ENCODE data around the gene ANKS1B.
"Not testable (repeated sequence)": the region's sequence is repeated elsewhere in the genome, so short reads cannot be mapped to it uniquely, and the experiment has no call there.

Gene ANKS1B

DNA sequence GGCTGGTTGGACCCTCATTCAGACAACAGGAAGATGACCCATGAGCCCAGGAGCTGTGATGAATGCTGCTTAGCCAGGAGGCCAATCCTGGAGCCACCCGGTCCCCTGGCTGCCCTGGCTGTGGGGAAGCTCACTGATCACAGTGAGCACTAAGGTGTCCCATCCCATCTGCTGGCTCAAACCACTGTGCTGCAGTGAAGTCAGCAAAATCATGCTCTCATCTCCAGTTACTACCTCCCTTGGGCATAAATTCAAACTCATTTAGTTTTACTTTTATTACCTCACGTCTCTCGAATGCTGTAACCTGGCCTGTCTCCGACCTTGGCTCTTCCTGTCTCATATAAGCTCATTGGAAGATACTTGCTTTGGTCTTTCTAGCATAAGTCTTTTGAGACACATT is 1227.3 kb downstream of the ANKS1B start:
- DNase-seq (ENCODE audit: low spot score): no peak

DNA sequence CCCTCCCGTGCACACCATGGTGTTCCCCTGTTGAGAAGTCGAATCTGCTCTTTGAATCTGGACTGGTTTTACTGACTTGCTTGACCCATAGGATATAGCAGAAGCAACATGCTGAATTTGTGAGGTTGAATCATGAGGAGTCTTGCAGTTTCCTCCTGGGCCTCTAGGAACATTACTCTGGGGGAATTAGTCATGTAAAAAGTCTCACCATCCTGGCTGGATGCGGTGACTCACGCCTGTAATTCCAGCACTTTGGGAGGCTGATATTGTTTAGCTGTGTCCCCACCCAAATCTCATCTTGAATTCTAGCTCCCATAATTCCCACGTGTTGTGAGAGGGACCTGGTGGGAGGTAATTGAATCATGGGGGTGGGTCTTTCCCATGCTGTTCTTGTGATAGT is 1228.9 kb downstream of the ANKS1B start:
- DNase-seq (ENCODE audit: low spot score): not testable (repeated sequence)

DNA sequence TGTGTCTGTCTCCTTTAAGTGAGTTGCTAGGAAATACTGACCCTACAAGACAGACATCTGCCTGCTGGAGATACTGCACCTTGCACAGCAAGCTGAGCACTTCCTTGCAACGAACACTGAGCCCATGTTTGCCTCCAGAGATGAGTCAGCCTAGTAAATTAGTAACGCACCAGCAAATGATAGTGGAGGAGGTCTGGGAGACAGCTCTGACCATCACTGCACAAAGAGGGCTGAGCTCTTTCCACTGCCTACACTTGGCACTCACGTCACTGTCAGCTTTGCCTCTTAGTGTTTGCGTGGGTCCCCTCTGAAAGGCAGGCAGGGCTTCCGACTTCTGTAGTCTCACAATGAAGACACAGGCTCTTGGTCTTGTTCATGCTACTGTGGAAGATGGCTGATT is 1230.6 kb downstream of the ANKS1B start:
- no peak for DNase-seq (ENCODE audit: low spot score)

DNA sequence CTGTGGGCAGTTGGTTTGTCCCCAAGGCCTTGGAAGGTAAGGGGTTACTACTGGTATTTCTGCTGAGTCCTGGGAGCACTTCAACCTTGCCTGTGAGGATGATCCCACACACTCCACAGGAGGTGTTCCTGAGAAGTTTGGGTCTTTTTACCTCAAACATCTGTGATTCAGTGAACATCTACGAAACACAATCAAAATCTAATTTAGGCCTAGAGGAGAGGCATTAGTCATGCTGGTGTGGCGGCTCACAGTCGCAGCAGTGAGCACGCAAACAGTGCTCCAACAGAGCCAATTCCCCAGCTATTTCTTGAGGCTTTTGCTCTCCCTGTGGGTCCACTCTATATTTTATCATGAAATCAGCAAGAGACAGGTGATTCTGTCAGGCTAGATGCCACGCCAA is 1232.0 kb downstream of the ANKS1B start:
- no peak for DNase-seq (ENCODE audit: low spot score)

DNA sequence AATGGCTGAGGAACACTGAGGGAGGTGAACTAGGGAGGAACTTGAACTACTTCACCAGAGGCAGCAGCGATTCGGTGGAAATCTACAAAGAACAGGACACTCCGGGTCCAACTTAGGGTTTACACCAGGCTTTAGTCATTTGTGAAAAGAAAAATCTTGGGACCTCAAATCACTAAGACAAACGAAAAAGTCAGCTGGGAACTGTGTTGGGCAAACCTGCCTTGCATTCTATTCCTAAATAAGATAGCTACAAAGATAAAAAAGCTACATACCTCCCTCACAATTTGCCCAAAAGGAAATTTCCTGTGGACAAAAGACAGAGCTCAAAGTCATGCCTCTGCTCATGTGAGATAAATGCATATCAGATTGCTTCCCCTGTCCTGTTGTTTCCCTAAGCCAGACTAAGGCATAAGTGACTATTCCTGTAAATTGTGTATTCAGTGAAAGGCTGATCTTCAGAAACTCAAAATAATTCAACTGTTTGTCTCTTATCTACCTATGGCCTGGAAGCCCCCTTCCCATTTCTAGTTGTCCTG is 1233.1 kb downstream of the ANKS1B start:
- no peak for DNase-seq (ENCODE audit: low spot score)

DNA sequence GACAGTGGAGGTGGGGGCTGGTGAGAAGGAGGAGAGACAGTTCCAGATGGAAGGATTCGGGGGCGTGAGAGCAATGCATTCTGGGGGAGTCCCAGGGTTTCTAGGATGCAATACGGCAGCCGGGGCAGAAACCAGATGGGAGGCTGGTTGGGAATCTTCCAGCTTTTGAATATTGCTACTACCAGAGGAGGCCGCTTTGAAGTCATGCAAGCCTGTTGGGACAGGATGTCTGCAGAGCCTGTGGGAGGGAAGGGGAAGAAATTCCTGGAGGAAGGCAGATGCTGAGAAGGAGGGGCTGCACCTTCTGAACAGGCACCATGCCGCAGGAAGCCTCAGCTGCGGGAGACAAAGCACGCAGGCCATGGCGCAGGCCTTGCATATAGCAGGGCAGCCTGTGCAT is 1234.2 kb downstream of the ANKS1B start:
- no peak for DNase-seq (ENCODE audit: low spot score)

DNA sequence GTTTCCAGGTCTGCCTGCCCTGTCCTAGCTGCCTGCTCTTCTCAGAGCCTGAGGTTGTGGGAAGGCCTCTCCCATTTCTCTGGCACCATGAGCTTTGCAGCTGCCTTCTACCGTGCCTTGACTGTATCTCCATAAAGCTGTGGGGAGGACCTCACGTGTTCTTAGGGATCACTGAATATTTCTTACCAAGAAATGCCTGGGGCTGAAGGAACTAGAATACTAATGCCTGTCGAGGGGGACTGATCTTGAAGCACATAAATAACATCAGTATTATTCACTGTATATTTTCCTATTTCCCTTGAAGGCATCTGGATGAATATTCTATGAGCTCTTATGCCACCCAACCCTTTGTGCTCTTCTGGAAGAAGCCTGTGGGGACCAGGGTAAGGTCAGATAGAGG is 1236.3 kb downstream of the ANKS1B start:
- DNase-seq (ENCODE audit: low spot score): no peak

DNA sequence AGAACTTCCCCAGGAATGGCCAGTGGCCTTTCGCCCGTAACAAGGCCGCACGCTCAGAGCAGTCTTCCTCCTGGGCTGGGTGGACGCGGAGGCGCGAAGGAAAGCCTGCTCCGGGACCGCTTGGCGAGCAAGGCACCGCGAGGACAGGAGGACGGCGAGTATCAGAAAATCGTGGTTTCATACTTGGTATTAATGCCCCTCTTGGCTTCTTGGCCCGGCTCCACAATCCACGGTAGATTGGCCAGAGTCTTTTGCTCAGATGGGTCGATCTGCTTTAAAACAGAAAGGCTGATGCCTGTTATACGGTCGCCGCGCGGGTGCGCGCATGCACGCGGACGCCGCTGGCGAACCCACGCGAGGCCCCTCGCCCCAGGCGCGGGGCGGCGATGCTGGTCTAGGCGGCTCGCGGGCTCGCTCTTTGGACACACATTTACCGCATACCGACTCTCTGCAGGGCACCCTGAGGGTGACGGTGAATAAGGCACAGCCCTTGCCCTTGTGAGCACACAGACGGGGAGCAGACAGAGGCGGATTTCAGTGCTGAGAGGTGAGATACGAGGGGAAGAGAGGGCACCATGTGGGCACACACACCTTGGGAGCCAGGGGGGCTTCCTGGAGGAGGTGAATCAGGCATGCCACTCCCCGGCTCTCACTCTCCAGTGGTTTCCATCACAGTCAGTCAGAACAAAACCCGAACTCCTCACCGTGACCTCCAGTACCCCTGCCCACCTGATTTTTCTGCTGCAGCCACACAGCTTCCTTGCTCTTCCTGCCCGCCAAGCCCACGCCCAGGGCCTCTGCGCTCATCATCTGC is 1239.0 kb downstream of the ANKS1B start:
- no peak for DNase-seq (ENCODE audit: low spot score)

DNA sequence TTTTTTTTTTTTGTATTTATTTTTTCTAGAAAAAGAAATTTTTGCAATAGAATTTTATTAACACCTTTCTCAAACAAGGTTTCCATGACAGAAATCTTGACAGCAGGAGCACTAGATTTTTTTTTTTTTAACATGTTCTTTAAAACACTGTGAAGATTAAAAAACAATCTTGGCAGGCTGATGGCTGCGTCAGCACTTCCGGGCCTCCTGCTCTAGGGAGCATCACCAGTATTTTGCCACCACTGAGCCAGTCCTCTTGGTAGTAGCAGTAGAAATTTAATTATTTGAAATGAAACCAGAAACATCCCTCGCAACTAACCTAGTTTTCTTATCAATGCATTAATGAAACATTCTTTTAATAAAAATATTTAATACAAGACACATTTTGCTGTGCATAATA is 1240.1 kb downstream of the ANKS1B start:
- no peak for DNase-seq (ENCODE audit: low spot score)

DNA sequence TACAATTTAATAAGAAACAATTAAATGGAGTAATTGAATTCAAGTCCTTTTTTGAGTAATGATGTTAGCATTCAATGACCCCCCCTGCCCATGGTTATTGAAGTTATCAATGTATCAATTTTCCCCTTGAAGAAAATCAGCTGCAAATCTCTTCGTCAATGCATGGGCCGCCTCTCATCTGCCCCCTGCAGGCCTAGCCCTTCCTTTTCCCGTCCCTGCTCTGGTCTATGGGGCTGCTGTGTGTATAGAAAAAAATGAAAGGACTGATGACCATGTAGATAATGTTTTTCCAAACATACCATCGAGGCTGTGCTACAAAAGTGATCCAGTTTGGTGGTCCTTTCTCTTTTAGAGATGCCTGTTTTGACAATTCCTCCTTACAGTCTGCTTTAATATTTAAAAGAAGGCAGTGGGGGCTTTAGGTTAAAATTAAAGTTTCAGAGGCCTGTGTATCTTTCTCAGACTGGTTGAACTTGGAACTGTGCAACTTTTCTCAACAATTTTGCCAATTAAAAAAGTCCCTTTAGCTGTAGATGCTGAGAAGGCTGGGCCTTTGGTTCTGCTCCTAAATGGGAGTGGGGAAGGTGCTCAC is 1241.3 kb downstream of the ANKS1B start:
- DNase-seq (ENCODE audit: low spot score): peak; percentile 24

DNA sequence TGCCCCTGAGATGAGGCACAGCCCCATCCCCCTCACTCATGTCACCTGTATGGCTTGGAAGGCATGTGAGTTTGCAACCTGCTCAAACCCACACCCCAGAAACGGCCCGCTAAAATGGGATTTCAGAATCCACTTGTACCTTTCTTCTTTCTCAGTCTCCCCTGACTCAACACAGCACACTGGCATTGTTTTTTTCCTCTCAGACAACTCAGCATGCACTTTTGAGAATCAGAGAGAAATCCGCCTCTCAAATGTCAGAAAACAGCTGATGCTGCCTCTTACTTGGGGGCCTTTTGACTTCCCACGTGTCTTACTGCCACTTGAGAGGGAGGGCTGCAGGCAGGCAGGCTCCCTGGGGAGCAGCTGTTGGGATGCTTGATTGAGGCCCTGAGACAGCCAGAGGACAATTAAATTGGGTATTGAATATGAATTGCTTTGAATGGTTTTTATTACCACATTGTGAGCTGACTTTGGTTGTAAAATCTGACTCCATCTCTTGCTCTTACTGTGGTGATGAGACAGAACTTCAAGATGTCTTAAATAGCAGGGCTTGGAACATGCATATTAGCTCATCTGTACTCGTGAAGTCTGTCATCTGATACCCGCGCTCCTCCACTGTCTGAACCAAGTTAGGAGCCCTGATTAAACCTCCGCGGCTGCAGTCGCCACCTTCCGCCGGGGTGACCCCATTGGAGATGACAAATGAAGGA is 1243.0 kb downstream of the ANKS1B start:
- DNase-seq (ENCODE audit: low spot score): no peak

DNA sequence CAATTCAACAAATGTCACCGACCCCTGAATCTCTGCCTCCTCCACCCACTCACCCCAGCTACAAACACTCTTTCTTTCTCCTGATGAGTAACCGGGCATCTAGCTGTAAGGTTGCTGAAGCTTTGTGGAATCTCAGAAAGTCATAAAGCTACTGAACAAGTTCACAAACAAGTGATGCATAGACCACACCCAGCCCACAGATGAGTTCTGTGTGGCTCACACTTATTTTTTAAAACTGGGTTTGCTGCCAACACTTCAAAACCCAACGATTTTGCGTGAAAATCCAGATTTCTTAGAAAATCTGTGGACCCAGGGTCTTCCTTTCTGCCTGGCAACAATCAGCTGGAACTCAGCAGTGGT is 1243.6 kb downstream of the ANKS1B start:
- DNase-seq (ENCODE audit: low spot score): no peak

DNA sequence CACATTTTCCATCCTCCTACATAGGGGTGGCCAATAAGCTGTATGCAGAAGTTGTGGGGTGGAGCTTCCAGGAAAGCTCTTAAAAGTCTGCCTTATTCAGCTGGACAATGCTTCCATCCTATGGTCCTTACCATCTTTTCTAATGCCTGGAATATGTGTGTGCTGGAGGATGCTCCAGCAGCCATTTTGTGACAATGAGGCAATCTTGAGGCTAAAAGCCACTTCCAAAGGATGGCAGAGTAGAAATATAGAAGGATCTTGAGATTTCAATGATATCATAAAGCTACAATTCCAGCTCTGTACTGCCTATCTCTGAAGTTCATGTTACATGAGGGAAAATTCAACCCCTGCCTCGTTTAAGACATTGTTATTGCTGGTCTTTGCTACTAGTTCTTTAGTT is 1244.0 kb downstream of the ANKS1B start:
- no peak for DNase-seq (ENCODE audit: low spot score)

DNA sequence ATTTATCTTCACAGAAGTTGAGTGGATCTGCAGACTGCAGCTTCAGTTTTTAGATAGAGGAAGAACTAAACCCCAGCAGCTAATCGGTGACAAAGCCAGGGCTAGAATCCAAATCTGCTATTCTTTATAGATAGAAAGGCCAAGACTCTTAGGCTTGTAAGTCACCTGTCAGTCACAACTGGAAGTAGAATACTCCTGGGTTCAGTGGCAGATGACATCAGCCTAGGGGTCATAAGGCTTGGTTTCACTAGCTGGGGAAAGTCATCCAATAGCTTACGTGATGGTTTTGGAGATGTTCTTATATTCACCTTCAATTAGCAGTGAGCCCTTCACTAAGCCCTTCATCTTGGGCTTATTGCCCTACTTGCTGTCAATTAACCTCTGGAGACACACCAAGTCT is 1246.2 kb downstream of the ANKS1B start:
- DNase-seq (ENCODE audit: low spot score): no peak

DNA sequence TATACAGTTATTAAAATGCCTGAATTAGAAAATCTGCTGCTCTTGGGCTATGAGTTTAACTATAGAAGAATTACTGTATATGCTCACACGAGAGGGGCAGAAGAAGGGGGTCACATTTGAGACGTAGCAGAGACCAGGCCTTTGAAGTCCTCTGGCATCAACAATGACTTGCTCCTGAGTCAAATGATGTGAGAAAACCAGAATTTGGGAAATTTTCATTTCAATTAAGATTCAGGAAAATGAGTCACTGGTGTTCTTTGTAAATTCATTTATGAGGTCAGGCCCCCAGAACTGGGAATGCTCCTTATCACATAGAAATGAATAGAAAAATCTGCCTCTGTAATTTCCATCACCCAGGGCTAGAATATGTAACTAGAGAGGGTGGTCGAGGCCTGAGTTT is 1246.7 kb downstream of the ANKS1B start:
- no peak for DNase-seq (ENCODE audit: low spot score)

DNA sequence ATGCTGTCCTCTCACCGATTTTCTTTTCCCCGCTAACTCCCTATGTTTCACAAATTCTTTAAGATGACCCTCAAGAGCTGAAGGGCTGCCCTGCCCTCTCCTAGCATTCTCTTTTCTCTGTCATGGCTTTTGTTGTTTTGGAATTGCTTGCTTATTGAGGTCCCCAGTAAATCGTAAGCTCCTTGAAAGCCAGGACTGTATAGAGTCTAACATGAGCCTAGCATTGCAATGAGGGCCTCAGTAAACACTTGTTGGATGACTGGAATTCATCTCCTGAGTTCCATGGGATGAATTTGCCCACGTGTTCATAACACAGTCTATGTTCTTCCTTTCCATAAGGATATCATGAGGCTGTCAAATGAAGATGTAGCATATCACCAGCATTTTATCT is 1247.4 kb downstream of the ANKS1B start:
- no peak for DNase-seq (ENCODE audit: low spot score)

DNA sequence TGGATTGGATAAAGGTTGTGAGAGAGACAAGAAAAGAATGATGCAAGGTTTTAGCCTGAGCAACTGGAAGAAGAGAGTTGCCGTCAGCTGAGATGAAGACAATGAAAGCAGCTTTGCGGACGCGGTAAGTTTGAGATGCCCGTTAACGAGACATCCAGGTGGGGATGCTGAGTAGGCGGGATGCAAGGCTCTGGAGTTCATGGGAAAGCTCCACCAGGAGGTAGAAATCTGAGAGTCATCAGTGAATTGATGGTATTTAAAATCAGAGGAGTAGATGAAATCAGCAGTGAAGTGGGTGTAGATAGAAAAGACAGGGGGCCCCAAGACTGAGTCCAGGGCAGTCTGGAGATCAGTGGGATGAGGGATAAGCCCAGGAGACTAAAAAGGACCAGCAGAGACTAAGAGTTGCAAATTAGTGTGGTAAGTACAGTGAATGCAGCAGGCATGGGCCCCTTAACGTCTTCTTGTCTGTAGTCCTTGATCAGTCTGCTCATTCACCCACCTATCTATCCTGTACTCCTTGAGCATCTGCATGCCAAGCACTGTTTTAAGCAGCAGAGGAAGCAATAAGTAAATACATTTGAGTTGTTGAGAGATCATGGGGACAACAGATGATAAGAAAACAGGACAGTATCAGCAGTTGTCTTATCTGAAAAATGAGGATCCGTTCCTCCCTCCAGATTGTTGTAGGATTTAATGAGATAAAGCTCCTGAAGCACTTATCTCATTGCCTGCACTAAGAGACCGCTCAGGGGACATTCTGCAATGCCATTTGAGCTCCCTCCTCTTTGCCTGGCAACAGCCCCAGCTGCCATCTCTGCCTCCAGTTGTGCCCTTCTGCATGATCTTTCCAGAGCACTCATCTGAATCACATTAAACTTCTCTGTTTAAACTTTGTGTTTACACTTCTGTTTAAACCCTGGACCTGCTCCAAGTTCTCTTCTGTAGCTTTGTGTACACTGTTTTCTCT is 1248.1 kb downstream of the ANKS1B start:
- DNase-seq (ENCODE audit: low spot score): no peak

DNA sequence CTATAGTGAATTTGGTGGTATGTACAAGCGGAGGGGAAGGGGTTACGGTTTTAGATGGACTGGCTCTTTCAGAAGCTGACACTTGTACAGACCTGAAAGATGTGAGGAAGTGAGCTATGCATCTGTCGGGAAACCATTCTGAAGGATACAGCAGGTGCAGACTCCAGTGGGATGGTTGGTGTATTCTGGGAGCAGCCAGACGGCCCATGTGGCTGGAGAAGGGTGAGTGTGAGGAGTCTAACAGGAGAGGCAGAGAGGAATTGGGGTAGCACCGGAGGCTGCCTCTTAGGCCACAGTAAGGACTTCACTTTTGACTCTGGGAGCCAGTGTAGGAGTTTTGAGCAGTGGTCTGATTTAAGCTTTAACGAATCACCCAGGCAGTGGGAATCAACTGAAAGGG is 1248.9 kb downstream of the ANKS1B start:
- no peak for DNase-seq (ENCODE audit: low spot score)

DNA sequence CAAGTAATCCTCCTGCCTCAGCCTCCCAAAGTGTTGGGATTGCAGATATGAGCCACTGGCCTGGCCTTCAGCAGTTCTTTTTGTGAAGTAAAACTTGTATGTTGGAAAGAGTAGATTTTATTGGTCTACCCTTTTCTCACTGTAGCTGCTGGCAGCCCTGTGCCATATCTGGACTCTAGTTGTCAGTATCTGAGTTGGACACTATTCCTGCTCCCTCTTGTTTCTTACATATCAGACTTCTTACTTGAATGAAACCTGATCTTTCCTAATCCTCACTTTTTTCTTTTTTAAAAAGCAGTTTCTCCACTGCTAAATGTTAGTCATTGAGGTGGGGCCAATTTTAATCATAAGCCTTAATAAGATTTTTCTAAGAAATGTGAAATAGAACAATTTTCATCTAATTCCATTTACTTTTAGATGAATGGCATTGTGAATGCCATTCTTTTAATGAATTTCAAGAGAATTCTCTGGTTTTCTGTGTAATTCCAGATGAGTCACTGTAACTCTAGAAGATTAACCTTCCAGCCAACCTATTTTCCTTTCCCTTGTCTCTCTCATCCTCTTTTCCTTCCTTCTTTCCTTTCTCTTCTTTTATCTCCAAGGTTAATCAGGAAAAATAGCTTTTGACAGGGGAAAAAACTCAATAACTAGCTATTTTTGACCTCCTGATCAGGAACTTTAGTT is 1250.9 kb downstream of the ANKS1B start:
- DNase-seq (ENCODE audit: low spot score): no peak

DNA sequence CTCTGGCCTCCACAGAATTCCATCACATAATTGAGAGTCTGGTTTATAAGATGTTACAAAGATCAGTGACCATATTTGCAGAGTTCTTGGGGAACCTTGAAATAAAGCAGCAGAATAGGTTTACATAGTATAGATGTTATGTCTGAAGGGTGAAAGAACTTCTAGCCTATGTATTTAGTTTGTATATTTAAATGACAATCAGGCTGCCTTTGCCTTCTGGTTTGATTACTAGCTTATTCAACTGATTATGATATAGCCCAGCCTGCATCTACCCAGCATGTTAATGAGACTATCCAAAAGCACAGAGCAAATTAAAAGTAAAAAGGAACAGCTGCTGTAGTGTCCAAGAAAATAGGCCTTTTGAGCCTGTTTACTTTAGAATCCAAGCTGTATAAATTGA is 1254.3 kb downstream of the ANKS1B start:
- no peak for DNase-seq (ENCODE audit: low spot score)

DNA sequence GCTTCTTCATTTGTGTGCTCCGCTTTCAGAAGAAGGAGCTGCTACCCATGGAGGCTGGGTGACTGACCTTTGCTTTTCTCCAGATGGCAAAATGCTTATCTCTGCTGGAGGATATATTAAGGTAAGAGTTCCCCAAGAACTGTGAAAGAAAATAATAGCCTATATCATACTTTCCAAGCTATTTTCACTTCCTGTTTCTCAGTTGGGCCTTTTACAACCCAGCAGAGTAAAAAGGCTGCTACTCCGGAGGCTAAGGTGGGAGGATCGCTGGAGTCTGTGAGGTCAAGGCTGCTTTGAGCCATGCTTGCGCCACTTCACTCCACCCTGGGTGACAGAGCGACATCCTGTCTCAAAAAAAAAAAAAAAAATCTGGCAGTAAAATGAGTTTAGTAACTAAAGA is 1257.5 kb downstream of the ANKS1B start:
- no peak for DNase-seq (ENCODE audit: low spot score)

All from germinal center (tissue), 1 donor.